Pulmonary artery endothelial cell (primary cell): ENCODE measurements around the gene TMEM176B. TPM values are rescaled to one million over a fixed set of nuclear protein-coding genes. Genes with fewer than 3 reads are reported as not detected.
A peak's percentile ranks its signal among the peaks of the same experiment; 100 is the strongest.
"Not testable (repeated sequence)": the region's sequence is repeated elsewhere in the genome, so short reads cannot be mapped to it uniquely, and the experiment has no call there.

ENCODE experiments used
- DNase-seq: peaks from one replicate; pipeline ENCODE4 v3.0.0-alpha.2; 2011; ENCODE audit warnings: low read depth, low spot score
- total RNA-seq: library from RNA; depleted of rRNA; stranded (reverse); fragments of >200 nt; gene quantifications from 2 replicates; pipeline ENCODE4 v1.2.3, GENCODE V29; 2014

TMEM176B gene
- total RNA-seq, 1 donor from 2014 or later = not detected

- DNase-seq = no peak
These were observed 8.3 kb downstream of the TMEM176B start for GRCh38 chr7:150791746-150792452.

- DNase-seq = no peak
These were observed 8.9 kb downstream of the TMEM176B start for GRCh38 chr7:150791304-150791703.

- no peak for DNase-seq
These were observed 9.6 kb downstream of the TMEM176B start for GRCh38 chr7:150790416-150791075.

- DNase-seq = no peak
These were observed 11.5 kb downstream of the TMEM176B start for GRCh38 chr7:150788474-150789269.

GRCh38 chr7:150787321-150788281 is 12.6 kb downstream of the TMEM176B start:
- no peak for DNase-seq

- DNase-seq = no peak
These were observed 15.2 kb downstream of the TMEM176B start for GRCh38 chr7:150784954-150785353.

GRCh38 chr7:150784120-150784736 is 15.9 kb downstream of the TMEM176B start:
- DNase-seq = no peak

- DNase-seq = no peak
These were observed 18.2 kb downstream of the TMEM176B start for GRCh38 chr7:150781961-150782360.

GRCh38 chr7:150781103-150781502 is 19.1 kb downstream of the TMEM176B start:
- no peak for DNase-seq

- no peak for DNase-seq
These were observed 19.9 kb downstream of the TMEM176B start for GRCh38 chr7:150780292-150780691.

GRCh38 chr7:150778738-150779301 is 21.3 kb downstream of the TMEM176B start:
- DNase-seq = peak; percentile 37

GRCh38 chr7:150778014-150778737 is 22.0 kb downstream of the TMEM176B start:
- DNase-seq = no peak

- not testable (repeated sequence) for DNase-seq
These were observed 26.0 kb downstream of the TMEM176B start for GRCh38 chr7:150774131-150774530.

GRCh38 chr7:150769768-150770167 is 30.4 kb downstream of the TMEM176B start:
- no peak for DNase-seq

- DNase-seq = no peak
These were observed 33.8 kb downstream of the TMEM176B start for GRCh38 chr7:150766334-150766709.

- DNase-seq = no peak
These were observed 40.7 kb downstream of the TMEM176B start for GRCh38 chr7:150759479-150759878.

- DNase-seq = peak; percentile 43
These were observed 43.3 kb downstream of the TMEM176B start for GRCh38 chr7:150756858-150757257.

- DNase-seq = no peak
These were observed 44.0 kb downstream of the TMEM176B start for GRCh38 chr7:150756166-150756565.

GRCh38 chr7:150755473-150756099 is 44.6 kb downstream of the TMEM176B start:
- peak; percentile 89 for DNase-seq
